HCT116 (cell line): ENCODE measurements around the gene ELOVL5. TPM values are rescaled to one million over a fixed set of nuclear protein-coding genes. Genes with fewer than 3 reads are reported as not detected.

Source experiments
- ATAC-seq: fragments of 200-7000 bp; cut with Tn5 transposase; 2 replicates; pipeline ENCODE4 v1.9.1; 2020; ENCODE audit warnings: mild to moderate bottlenecking, moderate library complexity
- BruUV-seq: library from RNA; stranded (reverse); fragments of 400-500 nt; replicated peaks from 2 replicates; lab custom pipeline; 2021; lab: Mats Ljungman, UMichigan
- CTCF ChIA-PET: fragments of 300-600 bp; sonication (Branson Sonifier 250); formaldehyde crosslinking; loops from one replicate; lab custom pipeline; 2021; ENCODE audit warnings: antibody characterized with exemption; lab: Charles Lee
- POLR2A ChIA-PET: fragments of 300-600, 350-600 bp; sonication (Branson Sonifier 250); formaldehyde crosslinking; loops from one replicate; lab custom pipeline; 2021; ENCODE audit warnings: antibody characterized with exemption; lab: Charles Lee
- RAD21 ChIA-PET, 2 experiments: fragments of 300-600 bp; sonication (Branson Sonifier 250); formaldehyde crosslinking; loops; one replicate each; lab custom pipeline; 2023; ENCODE audit warnings: low total read pairs in 2 of 2; ENCODE audit not compliant: uncharacterized antibody in 2 of 2, unreplicated experiment in 2 of 2, low non-redundant PET in 1 of 2; lab: Charles Lee
- DNase-seq: peaks from one replicate; pipeline ENCODE4 v3.0.0-alpha.2; 2010; ENCODE audit warnings: low read depth, low spot score
- H2AFZ ChIP-seq: fragments of 200-600 bp; shearing (Covaris generic), sonication (generic); 2 replicates; pipeline ENCODE4 v1.6.1; 2017; ENCODE audit warnings: low read depth, mixed run types, mixed read lengths, antibody characterized with exemption, low read length; ENCODE audit not compliant: poor library complexity, severe bottlenecking
- H3K27ac ChIP-seq: 2 replicates; pipeline ENCODE4 v1.5.1; 2012; ENCODE audit warnings: low read depth, low read length
- H3K27me3 ChIP-seq: fragments of 200-600 bp; sonication (generic); 2 replicates; pipeline ENCODE4 v1.6.1; 2016; ENCODE audit warnings: mixed run types, low read length, mixed read lengths; ENCODE audit not compliant: insufficient read depth
- H3K36me3 ChIP-seq, 2 experiments: fragments of 200-500 bp in 1 of 2; fragments of 200-600 bp in 1 of 2; sonication (Bioruptor generic) in 1 of 2; sonication (generic) in 1 of 2; 2 replicates each; pipeline versions ENCODE4 v1.5.1 to v1.6.1; 2014 to 2016; ENCODE audit warnings: low read length in 2 of 2, inconsistent platforms in 1 of 2, mixed read lengths in 1 of 2, mixed run types in 1 of 2; ENCODE audit not compliant: insufficient read depth in 2 of 2, control insufficient read depth in 1 of 2
- H3K4me1 ChIP-seq, 2 experiments: fragments of 200-600 bp in 1 of 2; sonication (generic) in 1 of 2; 2 replicates each; pipeline versions ENCODE4 v1.5.1 to v1.6.1; 2012 to 2017; ENCODE audit warnings: low read length in 2 of 2, inconsistent platforms in 1 of 2, mild to moderate bottlenecking in 1 of 2, mixed read lengths in 1 of 2, mixed run types in 1 of 2, moderate library complexity in 1 of 2; ENCODE audit not compliant: insufficient read depth in 2 of 2, control insufficient read depth in 1 of 2
- H3K4me2 ChIP-seq: fragments of 200-600 bp; sonication (generic); 2 replicates; pipeline ENCODE4 v1.6.1; 2017; ENCODE audit warnings: mixed run types, low read length, mixed read lengths
- H3K4me3 ChIP-seq, 2 experiments: fragments of 200-600 bp in 1 of 2; sonication (generic) in 1 of 2; replicated peaks in 1 of 2; 2 replicates each; pipeline ENCODE4 v1.5.1; 2011 to 2016; ENCODE audit warnings: low read length in 2 of 2, control low read depth in 1 of 2, low read depth in 1 of 2, mild to moderate bottlenecking in 1 of 2, mixed read lengths in 1 of 2, mixed run types in 1 of 2
- H3K79me2 ChIP-seq: fragments of 200-600 bp; sonication (generic); 2 replicates; pipeline ENCODE4 v1.6.1; 2017; ENCODE audit warnings: mild to moderate bottlenecking, mixed run types, low read length, moderate library complexity, mixed read lengths; ENCODE audit not compliant: insufficient read depth
- H3K9ac ChIP-seq: fragments of 200-600 bp; sonication (generic); 2 replicates; pipeline ENCODE4 v1.6.1; 2016; ENCODE audit warnings: low read length, mixed read lengths
- H3K9me2 ChIP-seq: fragments of 200-600 bp; sonication (generic), shearing (Covaris generic); 2 replicates; pipeline ENCODE4 v1.6.1; 2017; ENCODE audit warnings: mixed run types, mild to moderate bottlenecking, moderate library complexity; ENCODE audit not compliant: insufficient read depth
- H3K9me3 ChIP-seq, 2 experiments: fragments of 200-500 bp in 1 of 2; fragments of 200-600 bp in 1 of 2; sonication (Bioruptor generic) in 1 of 2; sonication (generic) in 1 of 2; 2 replicates each; pipeline ENCODE4 v1.6.1; 2014 to 2017; ENCODE audit warnings: low read length in 2 of 2, mixed read lengths in 2 of 2, inconsistent platforms in 1 of 2, low read depth in 1 of 2, mild to moderate bottlenecking in 1 of 2, mixed run types in 1 of 2, moderate library complexity in 1 of 2; ENCODE audit not compliant: control insufficient read depth in 1 of 2, insufficient read depth in 1 of 2
- H4K20me1 ChIP-seq: fragments of 200-600 bp; sonication (generic), shearing (Covaris generic); 2 replicates; pipeline ENCODE4 v1.6.1; 2017; ENCODE audit warnings: mixed run types, mild to moderate bottlenecking, moderate library complexity; ENCODE audit not compliant: insufficient read depth
- ATF3 ChIP-seq: IDR thresholded peaks from 2 replicates; pipeline ENCODE4 v1.6.1; 2012
- ELF1 ChIP-seq: IDR thresholded peaks from 2 replicates; pipeline ENCODE4 v1.6.1; 2012; ENCODE audit warnings: low read depth, borderline replicate concordance
- EZH2phosphoT487 ChIP-seq: fragments of 200-600 bp; IDR thresholded peaks from 2 replicates; pipeline ENCODE4 v1.6.1; 2018; ENCODE audit warnings: antibody characterized with exemption, borderline replicate concordance
- JUND ChIP-seq: IDR thresholded peaks from 2 replicates; pipeline ENCODE4 v1.6.1; 2012
- MAX ChIP-seq: IDR thresholded peaks from 2 replicates; pipeline ENCODE4 v1.6.1; 2012
- POLR2A ChIP-seq: IDR thresholded peaks from 2 replicates; pipeline ENCODE4 v1.7.0; 2011; ENCODE audit warnings: borderline replicate concordance; ENCODE audit not compliant: insufficient read depth, insufficient read length; ENCODE audit errors: extremely low read depth
- POLR2AphosphoS5 ChIP-seq: IDR thresholded peaks from 2 replicates; pipeline ENCODE4 v1.6.1; 2011; ENCODE audit warnings: mild to moderate bottlenecking, low read depth, low read length, moderate library complexity
- RAD21 ChIP-seq: IDR thresholded peaks from 2 replicates; pipeline ENCODE4 v1.6.1; 2012; ENCODE audit warnings: low read depth, mild to moderate bottlenecking
- REST ChIP-seq: IDR thresholded peaks from 2 replicates; pipeline ENCODE4 v1.6.1; 2012; ENCODE audit warnings: low read depth
- SP1 ChIP-seq: IDR thresholded peaks from 2 replicates; pipeline ENCODE4 v1.6.1; 2012; ENCODE audit warnings: low read depth
- SRF ChIP-seq: IDR thresholded peaks from 2 replicates; pipeline ENCODE4 v1.6.1; 2012; ENCODE audit warnings: low read depth
- YY1 ChIP-seq: IDR thresholded peaks from 2 replicates; pipeline ENCODE4 v1.6.1; 2011; ENCODE audit warnings: low read length, low read depth, moderate library complexity, mild to moderate bottlenecking; ENCODE audit not compliant: insufficient replicate concordance; ENCODE audit errors: extremely low read depth
- ZFX ChIP-seq: fragments of 450-650 bp; IDR thresholded peaks from 2 replicates; pipeline ENCODE4 v1.6.1; 2017
- intact Hi-C: fragments of 100-400 bp; cut with micrococcal nuclease; formaldehyde crosslinking; loops from 2 replicates; pipeline ENCODE4 v1.10.0; 2022
- total RNA-seq: library from RNA; stranded (reverse); gene quantifications from one replicate; pipeline ENCODE4 v1.2.1, GENCODE V29; 2021; ENCODE audit not compliant: unreplicated experiment

The ELOVL5 gene
- total RNA-seq, 1 experiment from 2014 or later, result 85.3 TPM

GRCh38 chr6:53282741-53283140 is 66.0 kb downstream of the ELOVL5 start:
- Histone ChIP-seq H3K36me3 (no peaks in the 10 kb centered on the region), H3K79me2 (peaks cover 7% of the 10 kb centered on the region; the same call in 1 of the 2 replicates), H4K20me1 (no peaks in the 10 kb centered on the region), H3K9me2 (no peaks in the 10 kb centered on the region), H2AFZ (no peak overlapping the region), H3K27me3 (no peaks in the 10 kb centered on the region), H3K9ac (no peak overlapping the region), H3K4me2 (no peak overlapping the region), H3K4me3 (no peak overlapping the region), H3K9me3 (no peaks in the 10 kb centered on the region), H3K27ac (no peak overlapping the region), H3K4me1 (no peaks in the 10 kb centered on the region)
- no TSS peak for BruUV-seq
- RAD21 ChIA-PET, result no interaction called here
- ATAC-seq (no peak), DNase-seq (no peak)
- CTCF ChIA-PET, result no interaction called here
- POLR2A ChIA-PET, result no interaction called here
- TF ChIP-seq SP1 (no peak), RAD21 (no peak), ZFX (no peak), ELF1 (no peak), POLR2A (no peak), EZH2phosphoT487 (no peak), YY1 (no peak), JUND (no peak), REST (no peak), SRF (no peak), POLR2AphosphoS5 (no peak), ATF3 (no peak), MAX (no peak)
- intact Hi-C loops, result no loop called here
